H1 (cell line): ENCODE measurements around the gene FBXW5. TPM values are rescaled to one million over a fixed set of nuclear protein-coding genes. Genes with fewer than 3 reads are reported as not detected.

Experiments used
- CTCF ChIA-PET: fragments of 300-600 bp; sonication (Branson Sonifier 250); formaldehyde crosslinking; loops from one replicate; lab custom pipeline; 2021; ENCODE audit not compliant: partially characterized antibody; lab: Charles Lee
- POLR2A ChIA-PET: fragments of 300-600 bp; sonication (Branson Sonifier 250); formaldehyde crosslinking; loops from one replicate; lab custom pipeline; 2021; ENCODE audit warnings: inconsistent platforms; ENCODE audit not compliant: partially characterized antibody; lab: Charles Lee
- DNase-seq, 2 experiments: peaks; one replicate each; pipeline versions ENCODE4 v3.0.0 to v3.0.0-alpha.2; 2010 to 2022; ENCODE audit warnings: low spot score in 2 of 2, low read depth in 1 of 2, mixed read lengths in 1 of 2
- FAIRE-seq: peaks from 2 replicates; lab custom pipeline; 2011; peaks lifted over from hg19 to GRCh38; lab: Jason Lieb, UNC
- H2AFZ ChIP-seq: 2 replicates; pipeline ENCODE4 v1.8.1; 2012; ENCODE audit warnings: low read length, inconsistent platforms
- H2AK5ac ChIP-seq: 2 replicates; pipeline ENCODE4 v1.6.1; 2013; ENCODE audit warnings: low read depth, low read length
- H2BK120ac ChIP-seq: replicated peaks from 2 replicates; pipeline ENCODE3; 2013; ENCODE audit warnings: low read depth, low read length, inconsistent platforms
- H2BK12ac ChIP-seq: 2 replicates; pipeline ENCODE4 v1.6.1; 2013; ENCODE audit warnings: low read depth, low read length
- H2BK15ac ChIP-seq: 2 replicates; pipeline ENCODE4 v1.6.1; 2013; ENCODE audit warnings: low read length
- H2BK20ac ChIP-seq: 2 replicates; pipeline ENCODE4 v1.6.1; 2013; ENCODE audit warnings: low read length
- H2BK5ac ChIP-seq: 2 replicates; pipeline ENCODE4 v1.6.1; 2013; ENCODE audit warnings: low read depth, low read length
- H3K14ac ChIP-seq: 2 replicates; pipeline ENCODE4 v1.6.1; 2013; ENCODE audit warnings: inconsistent platforms; ENCODE audit not compliant: insufficient read length
- H3K18ac ChIP-seq: 2 replicates; pipeline ENCODE4 v1.6.1; 2013; ENCODE audit warnings: low read length; ENCODE audit errors: extremely low read depth
- H3K23ac ChIP-seq: 2 replicates; pipeline ENCODE4 v1.6.1; 2013; ENCODE audit warnings: inconsistent platforms; ENCODE audit not compliant: insufficient read length
- H3K23me2 ChIP-seq: 2 replicates; pipeline ENCODE4 v1.6.1; 2013; ENCODE audit warnings: low read depth, low read length
- H3K27ac ChIP-seq: 2 replicates; pipeline ENCODE4 v1.6.1; 2011; ENCODE audit warnings: low read depth, low read length, inconsistent platforms
- H3K27me3 ChIP-seq, 4 experiments: replicated peaks in 1 of 4; 1 replicate in 1 of 4; 2 replicates in 3 of 4; pipeline versions ENCODE4 v1.6.1 to v1.8.1; 2011 to 2013; ENCODE audit warnings: low read length in 3 of 4, mild to moderate bottlenecking in 3 of 4, inconsistent platforms in 2 of 4, mixed read lengths in 2 of 4, moderate library complexity in 1 of 4; ENCODE audit not compliant: control insufficient read depth in 3 of 4, insufficient read depth in 3 of 4; ENCODE audit errors: extremely low read depth in 1 of 4
- H3K36me3 ChIP-seq, 4 experiments: 2 replicates each; pipeline versions ENCODE4 v1.6.1 to v1.8.1; 2011 to 2013; ENCODE audit warnings: mild to moderate bottlenecking in 4 of 4, low read length in 3 of 4, moderate library complexity in 2 of 4, control low read depth in 1 of 4, inconsistent platforms in 1 of 4; ENCODE audit not compliant: insufficient read depth in 4 of 4, control insufficient read depth in 2 of 4
- H3K4ac ChIP-seq: replicated peaks from 2 replicates; pipeline ENCODE3; 2013; ENCODE audit warnings: low read length, low read depth, mixed read lengths, inconsistent platforms; ENCODE audit not compliant: insufficient read length
- H3K4me1 ChIP-seq, 4 experiments: replicated peaks in 1 of 4; 1 replicate in 1 of 4; 2 replicates in 3 of 4; pipeline versions ENCODE4 v1.6.1 to v1.8.1; 2011 to 2013; ENCODE audit warnings: low read length in 3 of 4, inconsistent platforms in 2 of 4, mixed read lengths in 1 of 4; ENCODE audit not compliant: insufficient read depth in 4 of 4, control insufficient read depth in 3 of 4
- H3K4me2 ChIP-seq, 2 experiments: 2 replicates each; pipeline versions ENCODE4 v1.6.1 to v1.8.1; 2011 to 2013; ENCODE audit warnings: low read depth in 2 of 2, low read length in 2 of 2, control low read depth in 1 of 2, inconsistent platforms in 1 of 2, mild to moderate bottlenecking in 1 of 2; ENCODE audit not compliant: insufficient read depth in 1 of 2
- H3K4me3 ChIP-seq, 4 experiments: fragments of 200-600, 300-600 bp in 1 of 4; sonication (generic), shearing (Covaris generic), sonication (Bioruptor Twin) in 1 of 4; 2 replicates each; pipeline versions ENCODE4 v1.5.1 to v1.8.1; 2011 to 2016; ENCODE audit warnings: low read length in 4 of 4, low read depth in 3 of 4, control low read depth in 2 of 4, inconsistent platforms in 2 of 4, mild to moderate bottlenecking in 2 of 4, mixed read lengths in 1 of 4, moderate library complexity in 1 of 4; ENCODE audit not compliant: insufficient read depth in 2 of 4; ENCODE audit errors: extremely low read depth in 1 of 4
- H3K56ac ChIP-seq: replicated peaks from 2 replicates; pipeline ENCODE3; 2013; ENCODE audit warnings: low read depth, mild to moderate bottlenecking, mixed read lengths, low read length, inconsistent platforms; ENCODE audit not compliant: insufficient read length
- H3K79me1 ChIP-seq: 2 replicates; pipeline ENCODE4 v1.6.1; 2013; ENCODE audit warnings: low read depth, low read length, control low read depth
- H3K79me2 ChIP-seq, 2 experiments: 2 replicates each; pipeline versions ENCODE4 v1.6.1 to v1.8.1; 2012 to 2013; ENCODE audit warnings: low read length in 2 of 2, mild to moderate bottlenecking in 2 of 2, inconsistent platforms in 1 of 2; ENCODE audit not compliant: insufficient read depth in 2 of 2, control insufficient read depth in 1 of 2
- H3K9ac ChIP-seq, 4 experiments: replicated peaks in 1 of 4; 1 replicate in 1 of 4; 2 replicates in 3 of 4; pipeline versions ENCODE4 v1.6.1 to v1.8.1; 2011 to 2013; ENCODE audit warnings: low read depth in 3 of 4, low read length in 3 of 4, control low read depth in 2 of 4, mild to moderate bottlenecking in 2 of 4, moderate library complexity in 2 of 4, inconsistent platforms in 1 of 4; ENCODE audit errors: extremely low read depth in 1 of 4
- H3K9me3 ChIP-seq, 2 experiments: 2 replicates each; pipeline versions ENCODE4 v1.6.1 to v1.8.1; 2012 to 2013; ENCODE audit warnings: mild to moderate bottlenecking in 2 of 2, moderate library complexity in 2 of 2, control low read depth in 1 of 2, inconsistent platforms in 1 of 2, low read depth in 1 of 2, low read length in 1 of 2, mixed read lengths in 1 of 2; ENCODE audit not compliant: insufficient read depth in 2 of 2
- H4K20me1 ChIP-seq, 2 experiments: replicated peaks in 1 of 2; 2 replicates each; pipeline versions ENCODE3 to v1.8.1; 2011 to 2013; ENCODE audit warnings: inconsistent platforms in 2 of 2, low read length in 2 of 2, mild to moderate bottlenecking in 1 of 2; ENCODE audit not compliant: insufficient read depth in 2 of 2, control insufficient read depth in 1 of 2
- H4K5ac ChIP-seq: 2 replicates; pipeline ENCODE4 v1.6.1; 2013; ENCODE audit warnings: low read length, low read depth, mixed read lengths, inconsistent platforms; ENCODE audit not compliant: insufficient read length
- H4K8ac ChIP-seq: 2 replicates; pipeline ENCODE4 v1.8.0; 2013; ENCODE audit warnings: mild to moderate bottlenecking, moderate library complexity, low read length, inconsistent platforms; ENCODE audit not compliant: insufficient read depth; ENCODE audit errors: extremely low read depth
- H4K91ac ChIP-seq: replicated peaks from 2 replicates; pipeline ENCODE3; 2013; ENCODE audit warnings: low read length, mixed read lengths, inconsistent platforms; ENCODE audit not compliant: insufficient read length
- CEBPB ChIP-seq: IDR thresholded peaks from 2 replicates; pipeline ENCODE4 v1.6.1; 2012; ENCODE audit warnings: low read depth, low read length
- HDAC2 ChIP-seq, 2 experiments: fragments of 300-600 bp in 1 of 2; sonication (generic) in 1 of 2; IDR thresholded peaks; 2 replicates each; pipeline ENCODE4 v1.6.1; 2011 to 2012; ENCODE audit warnings: low read depth in 2 of 2, low read length in 2 of 2, mild to moderate bottlenecking in 2 of 2, moderate library complexity in 2 of 2, borderline replicate concordance in 1 of 2, inconsistent platforms in 1 of 2
- JUND ChIP-seq: IDR thresholded peaks from 2 replicates; pipeline ENCODE4 v1.6.1; 2011; ENCODE audit warnings: mild to moderate bottlenecking, improper control_type of control experiment, low read length
- KDM4A ChIP-seq: IDR thresholded peaks from one replicate; pipeline ENCODE4 v1.7.1; 2012; ENCODE audit warnings: low read depth, mild to moderate bottlenecking, moderate library complexity, low read length, inconsistent platforms; ENCODE audit not compliant: severe bottlenecking
- NANOG ChIP-seq: IDR thresholded peaks from 2 replicates; pipeline ENCODE4 v1.6.1; 2011; ENCODE audit warnings: low read length, low read depth, mild to moderate bottlenecking, inconsistent platforms; ENCODE audit not compliant: insufficient read depth, poor library complexity, severe bottlenecking
- POU5F1 ChIP-seq: IDR thresholded peaks from 2 replicates; pipeline ENCODE4 v1.6.1; 2011; ENCODE audit warnings: low read depth, mild to moderate bottlenecking, low read length, moderate library complexity
- RNF2 ChIP-seq: fragments of 200-900, 300-1000 bp; sonication (generic); IDR thresholded peaks from 2 replicates; pipeline ENCODE4 v1.7.1; 2016; ENCODE audit warnings: borderline replicate concordance, low read depth, mild to moderate bottlenecking, antibody characterized with exemption, low read length; ENCODE audit not compliant: poor library complexity, severe bottlenecking; ENCODE audit errors: missing control alignments
- SIN3A ChIP-seq, 2 experiments: IDR thresholded peaks in 1 of 2; conservative IDR thresholded peaks in 1 of 2; 2 replicates each; pipeline ENCODE4 v1.6.1; 2011 to 2012; ENCODE audit warnings: low read length in 2 of 2, improper control_type of control experiment in 1 of 2, low read depth in 1 of 2, mild to moderate bottlenecking in 1 of 2
- SIRT6 ChIP-seq: IDR thresholded peaks from one replicate; pipeline ENCODE4 v1.7.1; 2012; ENCODE audit warnings: low read length, inconsistent platforms
- SRF ChIP-seq: IDR thresholded peaks from 2 replicates; pipeline ENCODE4 v1.6.1; 2011; ENCODE audit warnings: mild to moderate bottlenecking, low read depth, low read length, moderate library complexity
- TEAD4 ChIP-seq: IDR thresholded peaks from 2 replicates; pipeline ENCODE4 v1.6.1; 2012; ENCODE audit warnings: low read depth, low read length, inconsistent platforms, mixed read lengths
- WGBS, 2 experiments: shearing (Covaris generic) in 1 of 2; methylation state at CpG; one replicate each; pipeline versions ENCODE4 v1.1.6 to v1.1.7; 2013 to 2015; ENCODE audit warnings: low lambda C conversion rate in 2 of 2, mixed read lengths in 2 of 2, inconsistent platforms in 1 of 2, low coverage in 1 of 2, missing lambda C conversion rate in 1 of 2; ENCODE audit not compliant: insufficient replicate concordance in 2 of 2, insufficient coverage in 1 of 2, insufficient read length in 1 of 2; ENCODE audit errors: extremely low coverage in 1 of 2, missing lambda C conversion rate in 1 of 2; 5-methylcytosine and 5-hydroxymethylcytosine counted together
- polyA plus RNA-seq, 7 experiments: library from polyadenylated mRNA; depleted of rRNA in 3 of 7; stranded (reverse) in 5 of 7; unstranded in 2 of 7; fragments of >200 nt in 5 of 7; fragments of 200-250 nt in 2 of 7; gene quantifications; 1 replicate in 5 of 7; 2 replicates in 1 of 7; 4 replicates in 1 of 7; pipeline versions ENCODE4 v1.2.1 to v1.2.3, GENCODE V29; 2011 to 2013; ENCODE audit warnings: missing spikeins in 2 of 7, mixed read lengths in 2 of 7
- total RNA-seq: library from RNA; stranded (reverse); fragmentation: NEBNext Ultra II Directional; extraction: Animal tissue kit (Norgen Biotek cat#: 25700); gene quantifications from 2 replicates; pipeline ENCODE4 v1.2.1, GENCODE V29; 2021
- TF ChIP-seq, protein P1 (sequence below): IDR thresholded peaks from 2 replicates; pipeline ENCODE4 v1.6.1; 2012; ENCODE audit warnings: inconsistent platforms

The FBXW5 gene
- total and polyA plus RNA-seq, 2 of the 8 experiments (the other 6 are each of a cell fraction or from before 2014, with no cell fraction given), result 49.0 to 71.0 TPM

DNA sequence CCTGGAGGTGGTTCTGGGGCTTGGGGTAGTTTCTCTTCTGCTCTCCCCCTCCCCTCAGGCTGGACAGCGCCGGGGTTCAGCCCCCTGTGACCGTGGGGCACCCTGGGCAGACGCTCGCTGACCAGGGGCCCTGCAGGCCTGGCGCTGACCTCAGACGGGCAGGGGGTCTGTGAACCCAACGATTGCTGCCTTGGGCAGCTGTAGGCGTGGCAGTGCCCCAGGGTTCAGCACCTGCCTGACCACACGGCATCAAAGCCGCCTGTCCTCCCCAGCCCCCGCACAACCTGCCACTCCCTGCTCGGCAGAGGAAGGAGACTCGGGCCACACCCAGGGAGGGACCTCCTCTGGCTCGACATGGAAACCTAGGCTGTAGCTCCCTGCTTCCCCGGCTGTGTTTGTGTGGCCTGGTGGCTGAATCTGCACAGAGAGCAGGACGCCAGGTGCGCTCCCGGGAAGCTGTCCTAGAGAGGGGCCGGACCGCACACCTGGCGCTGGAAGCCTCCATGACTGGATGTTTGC, 19.7 kb upstream of the FBXW5 start:
- H3K14ac ChIP-seq, result no peak overlapping the region
- no peak overlapping the region for H2AFZ ChIP-seq
- H4K91ac ChIP-seq, result peak overlapping the region; percentile 65
- peak overlapping the region; percentile 50; the same call in 1 of the 2 replicates for H2BK12ac ChIP-seq
- POLR2A ChIA-PET, result interaction anchor here (1.9 to 2.4 kb wide), 2 partner anchors 10 to 13 kb away, joined by 5 to 10 read pairs; no protein-coding TSS in a partner anchor
- H3K4me1 ChIP-seq, result peaks cover 0 to 7% (median 5%) of the 10 kb centered on the region in 4 experiments; a peak in 4 of 7 replicates
- H2BK120ac ChIP-seq, result no peak overlapping the region
- no peak overlapping the region for H3K4ac ChIP-seq
- no peaks in the 10 kb centered on the region for H3K79me2 ChIP-seq
- H2BK20ac ChIP-seq, result no peak overlapping the region
- H3K27me3 ChIP-seq, result no peaks in the 10 kb centered on the region
- CTCF ChIA-PET, result interaction anchor here (0.8 to 9.4 kb wide), 6 partner anchors 11 to 100 kb away, joined by 3 to 38 read pairs (median 4); no protein-coding TSS in a partner anchor
- FAIRE-seq (no peak), DNase-seq (no peak)
- no peaks in the 10 kb centered on the region for H3K9me3 ChIP-seq
- no peaks in the 10 kb centered on the region for H3K23me2 ChIP-seq
- H2BK15ac ChIP-seq, result peak overlapping the region; percentile 61; the same call in 1 of the 2 replicates
- H2BK5ac ChIP-seq, result no peak overlapping the region; the same call in 1 of the 2 replicates
- H3K4me3 ChIP-seq, result no peak overlapping the region
- no peak overlapping the region for H4K5ac ChIP-seq
- H3K56ac ChIP-seq, result no peak overlapping the region
- H4K20me1 ChIP-seq, result no peaks in the 10 kb centered on the region
- no peak overlapping the region for H3K9ac ChIP-seq
- H2AK5ac ChIP-seq, result no peak overlapping the region
- no peak overlapping the region for H3K4me2 ChIP-seq
- H3K18ac ChIP-seq, result no peak overlapping the region
- no peak overlapping the region for H4K8ac ChIP-seq
- WGBS, 2 experiments, result 87% methylated on average over 19 of the region's 22 CpGs; no CpG with 5 or more reads in 1 of the 2 experiments
- H3K36me3 ChIP-seq, result no peaks in the 10 kb centered on the region
- no peak overlapping the region for H3K27ac ChIP-seq
- no peak overlapping the region for H3K23ac ChIP-seq
- H3K79me1 ChIP-seq, result no peaks in the 10 kb centered on the region; the same call in 1 of the 2 replicates
- TF ChIP-seq TEAD4, result no peak
- TF ChIP-seq JUND, result no peak
- TF ChIP-seq CEBPB, result no peak
- TF ChIP-seq POU5F1, result no peak
- TF ChIP-seq KDM4A, result no peak
- no peak for TF ChIP-seq SIRT6
- no peak for TF ChIP-seq HDAC2 (IDR thresholded peaks at IDR 0.05; ENCODE audit: borderline replicate concordance in 1 of 2, low read depth in 2 of 2, low read length in 2 of 2)
- TF ChIP-seq, protein P1, sequence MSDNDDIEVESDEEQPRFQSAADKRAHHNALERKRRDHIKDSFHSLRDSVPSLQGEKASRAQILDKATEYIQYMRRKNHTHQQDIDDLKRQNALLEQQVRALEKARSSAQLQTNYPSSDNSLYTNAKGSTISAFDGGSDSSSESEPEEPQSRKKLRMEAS, result no peak
- TF ChIP-seq SRF, result no peak
- TF ChIP-seq RNF2, result no peak
- no peak for TF ChIP-seq SIN3A (conservative IDR thresholded peaks at IDR 0.05 in 1 of 2, IDR thresholded peaks at IDR 0.05 in 1 of 2; ENCODE audit: low read depth in 1 of 2, low read length in 2 of 2)
- no peak for TF ChIP-seq NANOG
